Hepatocyte (in vitro differentiated cells): ENCODE measurements around the gene TCP11L1.

ENCODE experiments used
- EZH2 ChIP-seq: fragments of 200-600 bp; sonication (generic); IDR thresholded peaks from 2 replicates; pipeline ENCODE4 v1.6.1; 2016; ENCODE audit warnings: antibody characterized with exemption, mild to moderate bottlenecking, borderline replicate concordance
- TF ChIP-seq, protein P1 (sequence below): fragments of 200-600 bp; sonication (generic); IDR thresholded peaks from 2 replicates; pipeline ENCODE4 v1.5.1; 2016; ENCODE audit warnings: antibody characterized with exemption, mild to moderate bottlenecking; ENCODE audit not compliant: poor library complexity

DNA sequence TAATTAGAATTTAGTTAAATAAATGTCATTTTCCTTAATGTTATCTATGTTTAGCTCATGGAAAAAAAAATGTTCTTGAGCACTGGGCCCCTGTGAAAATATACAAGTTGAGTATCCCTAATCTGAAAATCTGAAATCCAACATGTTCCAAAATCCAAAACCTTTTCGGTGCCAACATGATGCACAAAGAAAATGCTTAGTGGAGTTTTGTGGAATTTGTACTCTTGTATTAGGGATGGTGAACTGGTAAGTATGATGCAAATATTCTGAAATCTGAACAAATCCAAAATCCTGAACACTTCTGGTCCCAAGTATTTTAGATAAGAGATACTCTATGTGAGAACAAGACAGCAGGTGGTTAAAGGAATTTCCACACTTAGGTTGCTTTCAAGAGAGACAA lies 44.5 kb downstream of the TCP11L1 start:
- TF ChIP-seq, protein P1, sequence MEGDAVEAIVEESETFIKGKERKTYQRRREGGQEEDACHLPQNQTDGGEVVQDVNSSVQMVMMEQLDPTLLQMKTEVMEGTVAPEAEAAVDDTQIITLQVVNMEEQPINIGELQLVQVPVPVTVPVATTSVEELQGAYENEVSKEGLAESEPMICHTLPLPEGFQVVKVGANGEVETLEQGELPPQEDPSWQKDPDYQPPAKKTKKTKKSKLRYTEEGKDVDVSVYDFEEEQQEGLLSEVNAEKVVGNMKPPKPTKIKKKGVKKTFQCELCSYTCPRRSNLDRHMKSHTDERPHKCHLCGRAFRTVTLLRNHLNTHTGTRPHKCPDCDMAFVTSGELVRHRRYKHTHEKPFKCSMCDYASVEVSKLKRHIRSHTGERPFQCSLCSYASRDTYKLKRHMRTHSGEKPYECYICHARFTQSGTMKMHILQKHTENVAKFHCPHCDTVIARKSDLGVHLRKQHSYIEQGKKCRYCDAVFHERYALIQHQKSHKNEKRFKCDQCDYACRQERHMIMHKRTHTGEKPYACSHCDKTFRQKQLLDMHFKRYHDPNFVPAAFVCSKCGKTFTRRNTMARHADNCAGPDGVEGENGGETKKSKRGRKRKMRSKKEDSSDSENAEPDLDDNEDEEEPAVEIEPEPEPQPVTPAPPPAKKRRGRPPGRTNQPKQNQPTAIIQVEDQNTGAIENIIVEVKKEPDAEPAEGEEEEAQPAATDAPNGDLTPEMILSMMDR = no peak
- TF ChIP-seq EZH2 = no peak
